A549 (cell line): ENCODE data around the gene UROC1. TPM values are rescaled to one million over a fixed set of nuclear protein-coding genes. Genes with fewer than 3 reads are reported as not detected.

ENCODE experiments used
- ATAC-seq, 2 experiments: fragments of 200-7000 bp in 1 of 2; fragments of >200 bp in 1 of 2; cut with Nextera tagmentation in 1 of 2; cut with Tn5 transposase in 1 of 2; 3 replicates each; pipeline versions ENCODE4 v1.8.0 to v1.9.1; 2018 to 2020; ENCODE audit warnings: mild to moderate bottlenecking in 1 of 2, moderate library complexity in 1 of 2
- CTCF ChIA-PET: fragments of 300-600 bp; sonication (Branson Sonifier 250); formaldehyde crosslinking; extraction: SDS; loops from one replicate; lab custom pipeline; 2021; ENCODE audit warnings: antibody characterized with exemption, inconsistent platforms; lab: Yijun Ruan, JAX
- POLR2A ChIA-PET: fragments of 350-600 bp; formaldehyde crosslinking; extraction: SDS; loops from one replicate; lab custom pipeline; 2021; ENCODE audit warnings: antibody characterized with exemption, inconsistent platforms; lab: Yijun Ruan, JAX
- DNase-seq, 2 experiments: peaks; one replicate each; pipeline versions ENCODE4 v3.0.0 to v3.0.0-alpha.2; 2011 to 2016; ENCODE audit warnings: low read depth in 1 of 2, low spot score in 1 of 2
- FAIRE-seq: peaks from 2 replicates; lab custom pipeline; 2011; peaks lifted over from hg19 to GRCh38; lab: Jason Lieb, UNC
- H3K27ac ChIP-seq, 2 experiments: fragments of >200 bp; sonication (Bioruptor Twin); formaldehyde crosslinking; 3 replicates each; pipeline ENCODE4 v1.5.1; 2016 to 2017
- H3K4me1 ChIP-seq: fragments of >200 bp; sonication (Bioruptor Twin); formaldehyde crosslinking; 3 replicates; pipeline ENCODE4 v1.6.1; 2016
- H3K4me2 ChIP-seq: fragments of >200 bp; sonication (Bioruptor Twin); formaldehyde crosslinking; 3 replicates; pipeline ENCODE4 v1.6.1; 2016
- H3K4me3 ChIP-seq: fragments of >200 bp; sonication (Bioruptor Twin); formaldehyde crosslinking; 3 replicates; pipeline ENCODE4 v1.5.1; 2016
- H3K9me3 ChIP-seq: fragments of >200 bp; sonication (Bioruptor Twin); formaldehyde crosslinking; 3 replicates; pipeline ENCODE4 v1.6.1; 2016
- BHLHE40 ChIP-seq: IDR thresholded peaks from 2 replicates; pipeline ENCODE4 v1.6.1; 2012; ENCODE audit warnings: low read depth, low read length, inconsistent platforms
- CEBPB ChIP-seq, 2 experiments: fragments of >200 bp in 1 of 2; sonication (Bioruptor Twin) in 1 of 2; formaldehyde crosslinking in 1 of 2; IDR thresholded peaks; 2 replicates each; pipeline ENCODE4 v1.6.1; 2012 to 2016
- CHD4 ChIP-seq: fragments of 200-600 bp; sonication (generic); IDR thresholded peaks from 2 replicates; pipeline ENCODE4 v1.6.1; 2016; ENCODE audit warnings: antibody characterized with exemption, mild to moderate bottlenecking, borderline replicate concordance
- EHMT2 ChIP-seq: fragments of 200-600 bp; sonication (generic); IDR thresholded peaks from 2 replicates; pipeline ENCODE4 v1.6.1; 2016; ENCODE audit warnings: antibody characterized with exemption, low read depth, mild to moderate bottlenecking, moderate library complexity
- ESRRA ChIP-seq: fragments of 150-350 bp; IDR thresholded peaks from 2 replicates; pipeline ENCODE4 v1.6.1; 2014; ENCODE audit warnings: mild to moderate bottlenecking, low read length, borderline replicate concordance
- GATA3 ChIP-seq: IDR thresholded peaks from 2 replicates; pipeline ENCODE4 v1.6.1; 2012; ENCODE audit warnings: borderline replicate concordance
- HDAC2 ChIP-seq: fragments of 200-600 bp; sonication (generic); IDR thresholded peaks from 2 replicates; pipeline ENCODE4 v1.6.1; 2016
- HES2 ChIP-seq: fragments of >200 bp; sonication (Bioruptor Twin); formaldehyde crosslinking; IDR thresholded peaks from 2 replicates; pipeline ENCODE4 v1.6.1; 2016
- HEYL ChIP-seq: fragments of 250-450 bp; sonication (Bioruptor Pico); IDR thresholded peaks from 2 replicates; pipeline ENCODE4 v1.8.0; 2021; ENCODE audit warnings: mild to moderate bottlenecking, moderate library complexity
- HMGXB4 ChIP-seq: fragments of 250-450 bp; sonication (Bioruptor Pico); IDR thresholded peaks from 2 replicates; pipeline ENCODE4 v1.5.0; 2021; ENCODE audit warnings: mild to moderate bottlenecking, moderate library complexity, borderline replicate concordance
- HOXB5 ChIP-seq: fragments of 250-450 bp; sonication (Bioruptor Pico); IDR thresholded peaks from 2 replicates; pipeline ENCODE4 v1.5.0; 2020; ENCODE audit warnings: mild to moderate bottlenecking, moderate library complexity
- JUN ChIP-seq, 2 experiments: fragments of >200 bp; sonication (Bioruptor Twin); formaldehyde crosslinking; IDR thresholded peaks; 2 replicates in 1 of 2; 3 replicates in 1 of 2; pipeline ENCODE4 v1.6.1; 2016 to 2017
- JUNB ChIP-seq: fragments of >200 bp; sonication (Bioruptor Twin); formaldehyde crosslinking; IDR thresholded peaks from 2 replicates; pipeline ENCODE4 v1.6.1; 2016
- KDM1A ChIP-seq: fragments of 200-600 bp; sonication (generic); IDR thresholded peaks from 2 replicates; pipeline ENCODE4 v1.6.1; 2016; ENCODE audit warnings: low read depth, mild to moderate bottlenecking
- KDM5A ChIP-seq: fragments of 200-600 bp; sonication (generic); IDR thresholded peaks from 2 replicates; pipeline ENCODE4 v1.6.1; 2016; ENCODE audit warnings: antibody characterized with exemption, mild to moderate bottlenecking
- MYC ChIP-seq: IDR thresholded peaks from 2 replicates; pipeline ENCODE4 v1.6.1; 2012; ENCODE audit warnings: mild to moderate bottlenecking, inconsistent platforms, low read length, improper control_type of control experiment, borderline replicate concordance
- NPAS2 ChIP-seq: fragments of 250-450 bp; sonication (Bioruptor Pico); IDR thresholded peaks from 2 replicates; pipeline ENCODE4 v1.8.0; 2022; ENCODE audit warnings: mild to moderate bottlenecking, moderate library complexity, borderline replicate concordance
- PBX3 ChIP-seq: IDR thresholded peaks from 2 replicates; pipeline ENCODE4 v1.6.1; 2012
- PHF8 ChIP-seq: fragments of 200-600 bp; sonication (generic); IDR thresholded peaks from 2 replicates; pipeline ENCODE4 v1.6.1; 2016; ENCODE audit warnings: low read depth, mild to moderate bottlenecking, antibody characterized with exemption, moderate library complexity, borderline replicate concordance
- POLR2AphosphoS2 ChIP-seq: conservative IDR thresholded peaks from 2 replicates; pipeline ENCODE4 v1.6.1; 2012; ENCODE audit warnings: low read length, improper control_type of control experiment, inconsistent platforms
- RAD21 ChIP-seq, 2 experiments: fragments of >200 bp in 1 of 2; sonication (Bioruptor Twin) in 1 of 2; formaldehyde crosslinking in 1 of 2; IDR thresholded peaks in 1 of 2; conservative IDR thresholded peaks in 1 of 2; 2 replicates in 1 of 2; 3 replicates in 1 of 2; pipeline ENCODE4 v1.6.1; 2012 to 2018; ENCODE audit warnings: inconsistent platforms in 1 of 2
- RNF2 ChIP-seq: fragments of 200-600 bp; sonication (generic); IDR thresholded peaks from 2 replicates; pipeline ENCODE4 v1.6.1; 2016; ENCODE audit warnings: low read depth, mild to moderate bottlenecking, antibody characterized with exemption, moderate library complexity, borderline replicate concordance
- SMC3 ChIP-seq: fragments of >200 bp; sonication (Bioruptor Twin); formaldehyde crosslinking; IDR thresholded peaks from 3 replicates; pipeline ENCODE4 v1.6.1; 2018; ENCODE audit warnings: inconsistent platforms
- TFCP2L1 ChIP-seq: fragments of 250-450 bp; sonication (Bioruptor Pico); IDR thresholded peaks from 2 replicates; pipeline ENCODE4 v1.5.0; 2021; ENCODE audit warnings: mild to moderate bottlenecking
- ZFP36 ChIP-seq: fragments of 450-650 bp; IDR thresholded peaks from 2 replicates; pipeline ENCODE4 v1.6.1; 2014; ENCODE audit warnings: borderline replicate concordance; ENCODE audit not compliant: partially characterized antibody
- ZNF302 ChIP-seq: fragments of 250-450 bp; sonication (Bioruptor Pico); IDR thresholded peaks from 2 replicates; pipeline ENCODE4 v1.9.0; 2021; ENCODE audit warnings: inconsistent platforms, mild to moderate bottlenecking, moderate library complexity
- ZSCAN20 ChIP-seq: fragments of 250-450 bp; sonication (Bioruptor Pico); IDR thresholded peaks from 2 replicates; pipeline ENCODE4 v1.8.0; 2022; ENCODE audit warnings: mild to moderate bottlenecking, moderate library complexity
- WGBS: methylation state at CpG from one replicate; pipeline ENCODE4 v1.1.6; 2017; ENCODE audit errors: missing lambda C conversion rate; 5-methylcytosine and 5-hydroxymethylcytosine counted together
- polyA plus RNA-seq, 4 experiments: library from polyadenylated mRNA; depleted of rRNA in 3 of 4; stranded (reverse); fragments of >200 nt; fragmentation: RNase III in 1 of 4; extraction: RNeasy Plus Mini Kit Qiagen cat#74134 plus additional on column Dnase treatment in 1 of 4; gene quantifications; 2 replicates in 3 of 4; 3 replicates in 1 of 4; pipeline ENCODE4 v1.2.3, GENCODE V29; 2011 to 2017

The UROC1 gene
- polyA plus RNA-seq, 2 of the 4 experiments (the other 2 are of a cell fraction) = not detected

GRCh38 chr3:126435456-126436315 lies 81.9 kb downstream of the UROC1 start:
- no peak overlapping the region for H3K27ac ChIP-seq
- H3K4me2 ChIP-seq = no peak overlapping the region
- TF ChIP-seq KDM1A (no peak), HOXB5 (CRISPR knock-in tag) (no peak), EHMT2 (no peak), ESRRA (no peak), JUN (IDR thresholded peaks at IDR 0.05) (no peak), ZSCAN20 (CRISPR knock-in tag) (no peak), MYC (no peak), PBX3 (no peak), SMC3 (no peak), POLR2AphosphoS2 (no peak), RAD21 (conservative IDR thresholded peaks at IDR 0.05 in 1 of 2, IDR thresholded peaks at IDR 0.05 in 1 of 2) (no peak), HMGXB4 (CRISPR knock-in tag) (no peak), HES2 (no peak), NPAS2 (CRISPR knock-in tag) (no peak), TFCP2L1 (CRISPR knock-in tag) (no peak)
- H3K4me1 ChIP-seq = no peaks in the 10 kb centered on the region
- H3K9me3 ChIP-seq = no peaks in the 10 kb centered on the region
- ChIA-PET POLR2A (no interaction called here), CTCF (no interaction called here)
- no peak overlapping the region for H3K4me3 ChIP-seq
- FAIRE-seq = no peak
- no peak for ATAC-seq
- no peak for DNase-seq
- WGBS = 94% methylated on average over 11 of the region's 14 CpGs

GRCh38 chr3:126434931-126435411 lies 82.6 kb downstream of the UROC1 start:
- ATAC-seq (no peak), DNase-seq (no peak), FAIRE-seq (no peak)
- Histone ChIP-seq H3K4me3 (no peak overlapping the region), H3K27ac (no peak overlapping the region), H3K4me1 (no peaks in the 10 kb centered on the region), H3K4me2 (no peak overlapping the region), H3K9me3 (no peaks in the 10 kb centered on the region)
- ChIA-PET POLR2A (no interaction called here), CTCF (no interaction called here)
- no peak for TF ChIP-seq BHLHE40
- TF ChIP-seq HMGXB4 (CRISPR knock-in tag) = no peak
- no peak for TF ChIP-seq CEBPB (IDR thresholded peaks at IDR 0.05)
- no peak for TF ChIP-seq HES2
- TF ChIP-seq ZNF302 = no peak
- TF ChIP-seq ZFP36 = no peak
- TF ChIP-seq JUNB = no peak
- TF ChIP-seq PHF8 = no peak
- no peak for TF ChIP-seq HEYL (CRISPR knock-in tag)
- no peak for TF ChIP-seq TFCP2L1 (CRISPR knock-in tag)
- no peak for TF ChIP-seq GATA3
- no peak for TF ChIP-seq RNF2
- no peak for TF ChIP-seq KDM5A
- TF ChIP-seq HDAC2 = no peak
- TF ChIP-seq KDM1A = no peak
- TF ChIP-seq CHD4 = no peak
- 95% methylated on average over 4 of the region's 8 CpGs for WGBS
